Dermis blood vessel endothelial cell (primary cell): ENCODE results near the gene POLK. TPM values are rescaled to one million over a fixed set of nuclear protein-coding genes. Genes with fewer than 3 reads are reported as not detected.
A peak's percentile ranks its signal among the peaks of the same experiment; 100 is the strongest.
"Not testable (repeated sequence)": the region's sequence is repeated elsewhere in the genome, so short reads cannot be mapped to it uniquely, and the experiment has no call there.

Experiments used
- DNase-seq: peaks from one replicate; pipeline ENCODE4 v3.0.0; 2010
- total RNA-seq: library from RNA; depleted of rRNA; stranded (reverse); fragments of >200 nt; gene quantifications from 2 replicates; pipeline ENCODE4 v1.2.3, GENCODE V29; 2014

Gene POLK
- total RNA-seq, result 53.4 and 65.0 TPM in 2 replicates

DNA sequence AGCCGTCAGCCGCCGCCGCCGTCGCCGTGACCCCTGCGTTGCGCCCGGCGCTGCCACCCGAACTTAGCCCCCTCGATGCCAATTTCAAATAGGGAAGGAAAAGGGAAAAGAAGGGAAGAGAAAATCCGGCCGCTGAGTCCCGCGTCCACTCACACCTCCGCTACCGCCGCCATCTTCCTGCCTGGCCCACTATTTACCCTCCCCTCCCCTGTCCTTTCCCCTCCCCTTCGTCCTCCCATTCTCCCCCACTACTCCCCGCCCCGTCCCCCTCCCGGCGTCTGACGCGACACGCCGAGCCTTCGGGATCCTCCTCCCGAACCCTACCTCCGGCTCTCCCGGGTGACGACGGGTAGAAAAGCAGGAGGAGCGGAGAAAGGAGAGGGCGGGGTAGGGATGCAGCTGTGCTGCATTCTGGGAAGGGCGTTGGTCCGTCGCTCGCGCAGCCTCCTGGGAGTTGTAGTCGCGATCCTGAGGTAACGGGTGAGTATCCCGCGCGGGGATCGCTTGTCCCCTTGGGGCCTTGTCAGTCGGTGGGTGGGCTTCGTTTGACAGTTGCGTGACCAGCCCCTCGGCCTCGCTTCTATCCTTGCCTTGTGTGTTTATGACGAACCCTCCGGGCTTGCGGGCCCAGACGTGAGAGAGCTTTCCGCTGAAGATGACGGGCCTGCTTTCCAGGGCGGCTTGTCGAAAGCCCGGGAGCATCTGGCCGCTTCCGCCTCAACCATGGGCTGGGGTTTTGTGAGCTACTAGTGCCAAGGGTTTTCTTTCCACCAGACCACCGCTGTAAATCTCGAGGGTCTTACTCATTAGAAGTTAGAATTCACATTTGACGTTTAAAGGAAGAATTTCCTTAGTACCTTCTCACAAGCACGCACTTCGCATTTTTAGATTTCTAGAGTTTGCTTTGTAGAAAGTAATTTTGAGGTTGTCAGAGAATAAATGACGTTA, at the start of gene POLK, which contains the start of gene CERT1:
TSS of gene POLK (plus strand) at position 457 of the 948 bp plus-strand sequence.
TSS of gene CERT1 (minus strand) at position 195 of the 948 bp plus-strand sequence. CDS start 422 bp downstream, outside the sequence.
- peak; percentile 99 for DNase-seq

DNA sequence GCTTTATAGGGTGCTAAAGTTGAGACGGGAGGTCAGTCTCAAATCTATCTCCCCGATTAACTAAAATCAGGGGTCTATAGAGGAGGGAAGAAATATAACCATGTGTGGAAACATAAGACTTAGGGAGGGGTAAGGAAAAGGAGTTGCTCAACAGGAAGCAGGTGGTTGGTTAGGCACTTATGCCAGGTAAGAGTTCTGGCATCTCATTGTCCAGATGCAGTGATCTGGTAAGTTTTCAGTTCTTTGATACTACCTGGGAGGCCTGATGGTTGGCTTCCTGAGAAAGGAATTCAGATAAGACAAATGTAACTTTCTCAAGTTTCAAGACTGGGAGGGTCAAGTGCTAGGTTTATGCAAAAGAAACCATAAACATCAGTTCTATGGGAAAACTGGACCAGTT, 48.0 kb upstream of the POLK start:
- DNase-seq, result no peak

DNA sequence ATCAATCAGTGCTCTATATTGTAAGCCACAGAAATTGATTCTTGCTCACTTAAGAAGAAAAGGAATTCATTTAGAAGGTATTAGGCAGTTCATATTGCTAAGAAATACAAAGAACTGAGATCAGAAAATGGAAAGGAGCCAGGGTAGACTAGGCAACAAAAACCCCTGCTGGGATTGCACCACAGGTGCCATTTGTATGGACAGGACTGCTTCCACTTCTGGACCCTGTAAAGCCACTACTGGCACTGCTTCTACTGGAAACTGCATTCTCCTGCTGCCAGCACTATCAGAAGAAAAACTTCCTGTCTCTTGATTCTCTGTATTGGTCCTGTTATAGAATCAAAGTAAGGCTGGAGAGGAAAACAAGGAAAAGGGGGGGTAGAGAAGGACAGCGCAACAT, 46.2 kb upstream of the POLK start:
- DNase-seq, result peak; percentile 73

DNA sequence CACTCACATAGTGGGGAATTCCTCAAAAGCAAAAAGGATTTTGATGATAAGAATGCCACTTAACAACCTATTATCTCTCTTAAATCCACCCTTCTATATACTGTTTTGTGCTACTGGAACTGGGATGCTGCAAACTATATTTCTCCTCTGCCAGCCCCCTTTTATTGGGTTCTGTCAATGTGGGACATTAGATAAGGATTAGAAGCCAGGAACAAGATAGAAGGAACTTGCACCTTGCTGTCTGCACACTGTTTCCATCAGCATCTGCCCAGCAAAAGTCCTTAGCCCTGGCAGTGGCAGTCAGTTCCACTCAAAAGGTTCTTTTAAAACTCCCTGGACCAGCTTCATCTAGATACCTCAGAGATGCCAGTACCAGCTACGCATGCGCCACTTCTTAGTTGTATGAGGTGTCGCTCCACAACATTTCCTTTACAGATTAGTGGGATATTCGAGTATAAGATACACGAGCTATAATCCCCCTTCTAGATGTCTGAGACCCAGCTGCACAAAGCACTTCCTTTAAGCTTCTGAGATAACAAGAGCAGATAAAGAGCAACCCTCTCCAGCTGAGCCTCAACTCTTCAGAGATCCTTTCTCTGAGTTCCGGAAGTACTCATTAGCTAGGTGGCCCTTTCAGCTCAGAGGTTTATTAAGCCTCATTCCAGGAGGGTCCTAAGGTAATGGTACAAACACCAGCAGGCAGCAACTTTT, 45.5 kb upstream of the POLK start:
- no peak for DNase-seq

DNA sequence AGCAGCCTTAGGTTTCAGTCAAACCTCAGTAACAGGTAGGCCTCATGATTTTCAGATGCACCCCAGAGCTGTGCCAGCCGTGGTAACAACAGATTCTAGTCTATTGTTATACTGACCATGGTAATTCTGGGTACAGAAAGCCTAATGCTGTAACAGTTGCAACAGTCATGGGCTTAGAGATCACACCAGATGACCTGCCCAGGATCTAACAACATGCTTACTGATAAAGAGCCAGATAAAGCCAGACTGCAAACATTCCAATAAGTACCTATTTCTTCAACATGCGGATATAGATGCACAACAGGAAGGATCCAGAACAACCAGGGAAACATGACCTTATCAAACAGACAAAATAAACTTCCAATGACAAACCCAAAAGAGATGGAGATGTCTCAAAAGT, 43.1 kb upstream of the POLK start:
- DNase-seq, result no peak

DNA sequence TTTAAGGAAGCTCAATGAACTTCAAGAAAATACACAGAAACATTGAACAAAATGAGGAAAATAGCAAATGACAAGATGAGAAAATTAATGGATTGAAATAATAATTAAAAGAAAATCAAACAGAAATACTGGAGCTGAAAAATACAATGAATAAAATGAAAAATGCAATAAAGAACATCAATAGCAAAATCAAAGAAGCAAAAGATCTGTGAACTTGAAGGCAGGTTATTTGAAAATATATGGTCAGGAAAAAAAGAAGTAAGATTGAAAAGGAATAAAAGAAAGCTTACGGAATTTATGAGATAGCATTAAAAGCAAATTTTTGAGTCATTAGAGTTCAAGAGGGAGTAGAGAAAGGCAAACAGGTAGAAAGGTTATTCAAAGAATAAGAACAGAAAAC, 42.7 kb upstream of the POLK start:
- no peak for DNase-seq

DNA sequence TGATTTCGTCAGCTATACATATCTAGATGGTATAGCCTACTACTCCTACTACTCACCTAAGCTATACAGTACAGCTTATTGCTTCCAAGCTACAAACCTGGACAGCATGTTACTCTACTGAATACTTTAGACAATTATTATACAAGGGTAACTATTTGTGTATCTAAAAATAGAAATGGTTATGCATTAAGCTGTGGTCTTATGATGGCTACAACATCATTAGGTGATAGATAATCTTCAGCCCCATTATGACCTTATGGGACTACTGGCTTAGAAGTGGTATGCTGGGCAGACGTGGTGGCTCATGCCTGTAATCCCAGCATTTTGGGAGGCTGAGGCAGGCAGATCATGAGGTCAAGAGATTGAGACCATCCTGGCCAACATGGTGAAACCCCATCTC, 40.5 kb upstream of the POLK start:
- no peak for DNase-seq

DNA sequence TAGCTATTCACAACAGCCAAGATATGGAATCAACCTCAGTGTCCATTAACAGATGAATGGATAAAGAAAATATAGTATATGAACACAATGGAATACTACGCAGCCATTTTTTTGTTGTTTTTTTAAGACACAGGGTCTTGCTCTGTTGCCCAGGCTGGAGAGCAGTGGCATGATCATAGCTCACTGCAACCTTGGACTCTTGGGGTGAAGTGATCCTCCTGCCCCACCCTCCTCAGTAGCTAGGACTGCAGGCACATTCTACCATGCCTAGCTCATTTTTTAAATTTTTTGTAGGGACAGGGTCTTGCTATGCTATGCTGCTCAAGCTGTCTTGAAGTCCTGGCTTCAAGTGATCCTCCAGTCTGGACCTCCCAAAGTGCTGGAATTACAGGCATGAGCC, 38.7 kb upstream of the POLK start:
- no peak for DNase-seq

DNA sequence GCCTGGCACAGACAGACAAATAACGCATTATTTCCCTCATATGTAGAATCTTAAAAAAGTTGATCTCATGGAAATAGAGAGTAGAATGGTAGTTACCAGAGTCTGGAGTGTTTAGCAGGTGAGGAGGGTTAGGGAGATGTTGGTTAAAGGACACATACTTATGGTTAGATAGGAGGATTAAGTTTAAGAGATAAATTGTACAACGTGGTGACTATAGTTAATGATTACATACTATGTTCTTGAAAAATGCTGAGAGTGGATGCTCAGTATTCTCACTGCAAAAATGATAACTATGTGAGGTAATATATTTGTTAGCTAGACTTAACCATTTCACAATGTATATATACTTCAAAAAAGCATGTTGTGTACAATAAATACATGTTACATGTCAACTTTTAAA, 38.2 kb upstream of the POLK start:
- DNase-seq, result no peak

DNA sequence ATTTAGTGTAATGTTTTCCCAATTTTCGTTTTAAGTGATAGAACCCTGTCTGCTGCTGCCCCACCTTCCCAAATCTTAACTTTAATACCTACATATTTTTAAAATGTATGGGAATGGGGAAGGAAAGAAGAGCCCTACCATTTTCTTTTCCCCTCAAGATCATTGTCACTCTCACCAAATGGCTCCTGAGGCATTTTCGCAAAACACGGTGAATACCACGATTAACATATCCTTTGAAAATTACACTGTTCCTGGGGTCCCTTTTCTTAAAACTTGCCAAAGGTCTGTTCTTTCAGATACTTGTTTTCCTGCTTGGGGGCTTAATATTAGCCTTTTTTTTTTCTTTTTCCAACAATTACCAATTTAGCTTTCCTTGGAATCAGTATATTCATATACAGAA, 36.3 kb upstream of the POLK start:
- DNase-seq, result no peak

DNA sequence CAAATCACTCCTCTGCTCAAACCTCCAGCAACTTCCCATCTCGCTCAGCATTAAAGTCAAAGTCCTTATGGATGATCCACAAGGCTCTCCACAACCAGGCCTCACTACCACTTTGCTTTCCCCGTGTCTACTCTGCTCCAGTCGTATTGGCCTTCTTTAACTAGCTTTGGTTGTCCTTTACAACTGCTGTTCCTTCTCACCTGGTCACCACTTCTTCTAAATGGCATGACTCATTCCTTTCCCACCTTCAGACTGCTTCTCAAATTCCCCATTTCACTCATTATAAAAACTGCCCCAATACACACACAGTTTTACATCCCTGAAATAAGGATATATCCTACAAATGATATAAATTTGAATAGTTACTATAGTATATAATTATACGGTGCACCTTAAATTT, 30.7 kb upstream of the POLK start:
- DNase-seq, result no peak

DNA sequence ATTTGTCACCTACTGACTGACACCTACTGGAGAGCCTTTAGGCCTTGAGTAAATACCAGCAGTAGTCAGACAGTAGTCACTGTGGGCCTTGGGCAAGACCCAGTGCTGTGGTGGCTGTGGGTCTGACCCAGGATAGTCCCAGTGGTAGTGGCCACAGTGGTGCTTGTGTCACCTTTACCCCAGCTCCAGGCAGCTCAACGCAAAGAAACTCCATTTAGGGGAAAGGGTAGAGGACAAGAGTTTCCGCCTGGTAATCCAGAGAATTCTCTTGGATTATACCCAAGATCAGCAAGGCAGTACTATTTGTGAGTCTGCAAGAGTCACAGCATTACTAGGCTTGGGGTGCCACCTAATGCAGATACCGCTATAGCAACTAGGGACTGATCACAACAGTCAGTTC, 29.2 kb upstream of the POLK start:
- no peak for DNase-seq

DNA sequence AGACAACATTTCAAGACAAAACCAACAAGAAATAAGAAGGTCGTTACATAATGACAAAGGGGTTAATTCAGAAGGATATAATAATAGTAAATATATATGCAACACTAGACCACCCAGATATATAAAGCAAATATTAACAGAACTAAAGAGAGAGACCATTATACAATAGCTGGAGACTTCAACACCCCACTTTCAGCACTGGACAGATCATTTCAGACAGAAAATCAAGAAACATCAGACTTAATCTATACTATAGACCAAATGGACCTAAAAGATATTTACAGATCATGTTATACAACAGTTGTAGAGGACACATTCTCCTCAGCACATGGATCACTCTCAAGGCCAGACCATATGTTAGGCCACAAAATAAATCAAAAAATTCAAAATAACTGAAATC, 27.1 kb upstream of the POLK start:
- DNase-seq, result no peak

DNA sequence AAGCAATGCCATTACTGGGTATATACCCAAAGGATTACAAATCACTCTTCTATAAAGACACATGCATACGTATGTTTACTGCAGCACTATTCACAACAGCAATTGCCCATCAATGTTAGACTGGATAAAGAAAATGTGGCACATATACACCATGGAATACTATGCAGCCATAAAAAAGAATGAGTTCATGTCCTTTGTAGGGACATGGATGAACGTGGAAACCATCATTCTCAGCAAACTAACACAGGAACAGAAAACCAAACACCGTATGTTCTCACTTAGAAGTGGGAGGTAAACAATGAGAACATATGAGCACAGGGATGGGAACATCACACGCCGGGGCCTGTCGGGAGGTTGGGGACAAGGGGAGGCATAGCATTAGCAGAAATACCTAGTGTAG, 21.8 kb upstream of the POLK start:
- not testable (repeated sequence) for DNase-seq

DNA sequence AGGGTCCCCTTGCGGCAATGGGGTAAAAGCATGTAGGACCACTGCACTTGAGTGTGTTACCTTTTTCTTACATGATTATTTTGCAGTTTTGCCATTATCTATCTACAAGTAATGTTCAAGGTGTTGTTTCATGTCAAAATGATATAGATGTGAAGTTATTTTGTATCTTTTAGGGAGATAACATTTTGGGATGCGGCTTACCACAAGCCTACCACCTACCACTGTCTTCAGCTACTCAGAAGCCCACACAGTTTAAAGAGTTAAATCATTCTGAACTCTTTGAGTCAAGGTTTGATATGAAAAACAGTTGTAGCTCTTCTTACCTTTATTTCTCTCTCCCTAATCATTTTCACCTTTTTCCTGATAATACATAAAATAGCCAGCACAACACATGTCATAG, 20.1 kb upstream of the POLK start:
- no peak for DNase-seq

DNA sequence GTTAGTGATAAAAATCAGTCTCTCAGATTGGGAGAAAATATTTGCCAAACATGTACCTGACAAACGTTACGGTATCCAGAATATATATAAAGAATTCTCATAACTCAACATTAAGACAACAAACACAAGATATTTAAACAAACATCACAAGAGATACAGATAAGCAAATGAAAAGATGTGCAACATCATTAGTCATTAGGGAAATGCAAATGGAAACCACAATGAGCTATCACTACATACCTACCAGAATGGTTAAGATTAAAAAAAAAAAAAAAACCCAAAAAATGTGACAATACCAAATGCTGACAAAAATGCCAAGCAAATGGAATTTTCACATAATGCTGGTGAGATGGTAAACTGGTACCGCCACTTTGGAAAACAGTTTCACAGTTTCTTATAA, 15.7 kb upstream of the POLK start:
- no peak for DNase-seq

DNA sequence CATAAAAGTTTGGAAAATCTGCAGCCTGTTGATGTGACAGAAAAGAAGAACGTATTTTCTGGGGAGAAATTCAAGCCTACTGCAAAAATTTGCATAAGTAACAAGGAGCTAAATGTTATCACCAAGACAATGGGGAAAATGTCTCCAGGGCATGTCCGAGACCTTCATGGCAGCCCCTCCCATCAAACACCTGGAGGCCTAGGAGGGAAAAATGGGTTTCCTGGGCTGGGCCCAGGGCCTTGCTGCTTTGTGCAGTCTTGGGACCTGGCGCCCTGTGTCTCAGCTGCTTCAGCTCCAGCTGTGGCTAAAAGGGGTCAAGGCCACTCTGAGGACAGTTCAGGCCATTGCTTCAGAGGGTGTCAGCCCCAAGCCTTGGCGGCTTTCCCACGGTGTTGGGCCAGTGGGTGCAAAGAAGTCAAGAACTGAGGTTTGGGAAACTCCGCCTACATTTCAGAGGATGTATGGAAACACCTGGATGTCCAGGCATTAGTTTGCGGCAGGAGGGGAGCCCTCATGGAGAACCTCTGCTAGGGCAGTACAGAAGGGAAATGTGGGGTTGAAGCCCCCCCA, 13.4 kb upstream of the POLK start:
- no peak for DNase-seq

DNA sequence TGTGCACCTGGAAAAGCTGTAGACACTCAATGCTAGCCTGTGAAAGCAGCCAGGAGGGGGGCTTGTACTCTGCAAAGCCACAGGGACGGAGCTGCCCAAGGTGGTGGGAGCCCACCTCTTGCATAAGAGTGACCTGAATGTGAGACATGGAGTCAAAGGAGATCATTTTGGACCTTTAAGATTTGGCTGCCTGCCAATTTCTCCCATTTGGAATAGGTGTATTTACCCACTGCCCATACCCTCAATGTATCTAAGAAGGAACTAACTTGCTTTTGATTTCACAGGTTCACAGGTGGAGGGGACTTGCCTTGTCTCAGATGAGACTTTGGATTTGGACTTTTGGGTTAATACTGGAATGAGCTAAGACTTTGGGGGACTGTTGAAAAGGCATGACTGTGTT, 12.8 kb upstream of the POLK start:
- not testable (repeated sequence) for DNase-seq

DNA sequence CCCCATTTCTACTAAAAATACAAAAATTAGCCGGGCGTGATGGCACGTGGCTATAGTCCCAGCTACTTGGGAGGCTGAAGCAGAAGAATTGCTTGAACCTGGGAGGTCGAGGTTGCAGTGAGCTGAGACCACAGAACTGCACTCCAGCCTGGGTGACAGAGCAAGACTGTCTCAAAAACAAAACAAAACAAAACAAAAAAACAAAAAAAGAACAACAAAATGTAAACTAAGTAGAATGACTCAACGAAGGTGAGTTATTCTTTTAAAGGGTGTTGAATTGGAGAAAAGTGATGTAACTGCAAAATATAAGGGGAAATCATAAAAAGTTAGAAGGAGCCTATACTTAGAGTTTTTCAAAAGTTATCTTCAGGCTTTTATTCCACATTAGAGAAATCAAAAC, 6.6 kb upstream of the POLK start:
- DNase-seq, result not testable (repeated sequence)

DNA sequence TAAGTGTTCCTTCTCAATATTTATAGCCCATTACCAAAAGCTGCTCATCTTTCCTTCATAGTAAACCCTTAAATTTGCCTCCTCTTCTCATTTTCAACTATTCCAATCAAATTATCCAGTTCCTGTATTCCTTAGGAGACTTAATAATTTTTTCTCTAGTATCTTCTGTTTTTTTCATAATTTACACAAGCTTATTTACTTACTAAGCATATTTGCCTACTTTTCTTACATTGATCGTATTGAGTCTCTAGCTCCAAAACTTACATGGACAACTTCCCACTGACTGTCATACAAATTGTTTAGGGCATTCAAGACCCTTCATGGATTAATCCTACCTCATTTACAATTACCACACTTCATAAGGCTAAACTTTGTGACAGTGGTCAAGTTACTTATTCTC, 3.9 kb upstream of the POLK start:
- no peak for DNase-seq

DNA sequence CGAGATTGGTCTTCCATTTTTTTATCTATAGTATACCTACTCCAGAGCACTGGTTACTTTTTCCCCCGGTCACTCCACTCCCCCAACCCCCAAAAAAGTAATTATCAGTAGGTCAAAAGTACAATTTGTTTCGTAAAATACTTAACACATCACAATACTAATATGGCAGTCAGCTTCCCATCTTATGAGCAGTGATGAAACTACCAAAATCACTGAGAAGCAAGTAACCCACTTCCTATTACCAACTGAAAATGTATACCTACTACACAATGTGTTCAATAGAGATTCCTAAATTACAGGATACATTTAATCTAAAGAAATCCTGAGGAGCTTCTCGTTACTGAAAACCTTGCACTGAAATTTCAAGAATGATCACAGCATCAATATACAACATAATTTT, 2.1 kb upstream of the POLK start:
- DNase-seq, result no peak

DNA sequence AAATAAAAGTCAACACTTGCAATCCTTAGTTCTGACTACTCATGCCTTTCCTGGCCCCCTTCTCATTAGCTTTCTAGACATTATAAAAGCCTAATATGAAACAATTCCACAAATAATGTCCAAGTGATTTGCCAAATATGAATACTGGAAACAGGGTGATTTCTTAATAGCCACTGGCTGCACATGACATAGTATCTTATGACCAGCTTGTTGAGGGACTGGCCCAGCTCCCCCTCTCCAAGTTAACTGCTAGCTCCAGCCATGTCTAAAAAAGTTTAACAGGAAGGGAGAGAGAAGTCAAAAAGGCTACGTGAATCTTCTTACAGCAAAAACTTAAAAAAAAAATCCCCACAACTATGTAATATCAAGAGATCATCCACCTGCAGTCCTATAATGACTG, 1.7 kb upstream of the POLK start:
- DNase-seq, result peak; percentile 57

DNA sequence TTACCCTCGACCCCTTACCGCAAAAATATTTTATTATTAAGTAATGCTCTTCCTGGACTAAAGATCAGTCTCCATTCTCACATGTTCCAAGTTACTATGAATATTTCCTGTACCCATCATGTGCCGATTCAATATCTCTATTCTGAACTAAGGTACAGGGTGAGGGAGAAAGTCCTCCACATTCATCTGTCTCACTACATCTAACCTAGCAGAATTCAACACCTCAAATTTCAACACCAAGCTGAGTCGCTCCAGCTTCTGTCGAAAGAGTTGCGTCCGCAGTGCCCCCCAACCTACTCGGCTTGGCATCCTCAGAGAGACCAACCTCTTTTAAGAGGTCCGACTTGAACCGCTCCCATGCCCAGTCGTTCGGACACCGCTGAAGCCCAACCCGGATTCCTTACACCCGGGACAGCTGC, 1.3 kb upstream of the POLK start:
- peak; percentile 63 for DNase-seq
